SH-SY5Y (cell line): ENCODE data around the gene SLK.

ENCODE experiments used
- GATA2 ChIP-seq: IDR thresholded peaks from 2 replicates; pipeline ENCODE4 v1.6.1; 2011; ENCODE audit warnings: mild to moderate bottlenecking, low read depth, low read length
- GATA3 ChIP-seq: IDR thresholded peaks from 2 replicates; pipeline ENCODE4 v1.6.1; 2011; ENCODE audit warnings: low read depth, mild to moderate bottlenecking, low read length, moderate library complexity

DNA sequence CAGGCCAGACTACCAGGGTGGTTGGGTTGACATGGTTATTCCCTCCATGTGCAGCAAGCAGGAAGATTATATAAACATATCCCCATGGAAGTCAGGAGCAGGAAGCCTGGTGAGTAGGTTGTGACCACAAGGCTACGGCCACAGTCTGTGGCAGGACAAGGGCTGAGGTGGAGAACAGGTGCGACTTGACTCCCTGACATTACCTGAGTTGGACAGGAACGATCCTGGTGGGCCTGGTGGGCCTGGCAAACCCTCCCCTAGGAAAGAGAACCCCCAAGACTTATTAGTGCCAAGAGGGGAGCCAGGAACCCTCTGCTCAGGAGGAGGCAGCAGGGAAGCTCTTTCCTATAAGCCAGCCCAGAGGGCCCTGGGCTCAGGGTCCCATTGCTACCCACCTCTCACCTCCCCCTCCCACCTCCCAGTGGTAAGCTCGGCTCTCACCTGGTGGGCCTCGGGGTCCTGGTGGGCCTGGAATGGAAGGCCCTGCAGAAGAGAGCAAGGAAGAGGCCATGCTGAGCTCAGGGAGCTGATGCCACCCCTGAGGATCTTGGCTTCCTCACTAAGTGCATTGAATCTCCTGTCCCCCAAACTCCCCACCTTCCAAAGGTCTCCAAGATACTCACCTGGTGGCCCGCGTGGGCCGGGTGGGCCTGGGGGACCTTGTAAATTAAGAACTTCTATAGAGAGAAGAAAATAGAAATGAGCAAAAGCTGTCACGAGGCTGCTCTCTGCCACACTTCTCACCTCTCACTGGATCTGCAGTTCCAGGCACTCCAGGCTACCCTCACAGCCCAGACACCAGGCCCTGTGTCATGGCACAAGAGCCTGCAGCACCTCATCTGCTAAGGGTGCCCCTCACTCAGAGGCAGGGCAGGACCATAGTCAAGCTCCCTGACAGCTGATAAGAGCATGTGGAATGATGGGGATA, 74.2 kb downstream of the SLK start:
- no peak for TF ChIP-seq GATA3
- TF ChIP-seq GATA2: no peak
